GM12865 (cell line): ENCODE measurements around the gene PFAS.

Experiments used
- DNase-seq: peaks from one replicate; pipeline ENCODE4 v3.0.0; 2010; ENCODE audit warnings: low read depth
- H3K4me3 ChIP-seq: 2 replicates; pipeline ENCODE4 v1.5.1; 2011; ENCODE audit warnings: mild to moderate bottlenecking, low read depth, low read length, control low read depth
- TF ChIP-seq, protein P1 (sequence below): IDR thresholded peaks from 2 replicates; pipeline ENCODE4 v1.5.1; 2011; ENCODE audit warnings: low read length, control low read depth, low read depth, inconsistent platforms; ENCODE audit not compliant: insufficient read depth; ENCODE audit errors: missing control alignments

The PFAS gene

GRCh38 chr17:8223356-8224126 lies 25.5 kb upstream of the PFAS start:
- DNase-seq, result peak; percentile 90
- TF ChIP-seq, protein P1, sequence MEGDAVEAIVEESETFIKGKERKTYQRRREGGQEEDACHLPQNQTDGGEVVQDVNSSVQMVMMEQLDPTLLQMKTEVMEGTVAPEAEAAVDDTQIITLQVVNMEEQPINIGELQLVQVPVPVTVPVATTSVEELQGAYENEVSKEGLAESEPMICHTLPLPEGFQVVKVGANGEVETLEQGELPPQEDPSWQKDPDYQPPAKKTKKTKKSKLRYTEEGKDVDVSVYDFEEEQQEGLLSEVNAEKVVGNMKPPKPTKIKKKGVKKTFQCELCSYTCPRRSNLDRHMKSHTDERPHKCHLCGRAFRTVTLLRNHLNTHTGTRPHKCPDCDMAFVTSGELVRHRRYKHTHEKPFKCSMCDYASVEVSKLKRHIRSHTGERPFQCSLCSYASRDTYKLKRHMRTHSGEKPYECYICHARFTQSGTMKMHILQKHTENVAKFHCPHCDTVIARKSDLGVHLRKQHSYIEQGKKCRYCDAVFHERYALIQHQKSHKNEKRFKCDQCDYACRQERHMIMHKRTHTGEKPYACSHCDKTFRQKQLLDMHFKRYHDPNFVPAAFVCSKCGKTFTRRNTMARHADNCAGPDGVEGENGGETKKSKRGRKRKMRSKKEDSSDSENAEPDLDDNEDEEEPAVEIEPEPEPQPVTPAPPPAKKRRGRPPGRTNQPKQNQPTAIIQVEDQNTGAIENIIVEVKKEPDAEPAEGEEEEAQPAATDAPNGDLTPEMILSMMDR, result peak; percentile 41
- peak overlapping the region; percentile 58 for H3K4me3 ChIP-seq

DNA sequence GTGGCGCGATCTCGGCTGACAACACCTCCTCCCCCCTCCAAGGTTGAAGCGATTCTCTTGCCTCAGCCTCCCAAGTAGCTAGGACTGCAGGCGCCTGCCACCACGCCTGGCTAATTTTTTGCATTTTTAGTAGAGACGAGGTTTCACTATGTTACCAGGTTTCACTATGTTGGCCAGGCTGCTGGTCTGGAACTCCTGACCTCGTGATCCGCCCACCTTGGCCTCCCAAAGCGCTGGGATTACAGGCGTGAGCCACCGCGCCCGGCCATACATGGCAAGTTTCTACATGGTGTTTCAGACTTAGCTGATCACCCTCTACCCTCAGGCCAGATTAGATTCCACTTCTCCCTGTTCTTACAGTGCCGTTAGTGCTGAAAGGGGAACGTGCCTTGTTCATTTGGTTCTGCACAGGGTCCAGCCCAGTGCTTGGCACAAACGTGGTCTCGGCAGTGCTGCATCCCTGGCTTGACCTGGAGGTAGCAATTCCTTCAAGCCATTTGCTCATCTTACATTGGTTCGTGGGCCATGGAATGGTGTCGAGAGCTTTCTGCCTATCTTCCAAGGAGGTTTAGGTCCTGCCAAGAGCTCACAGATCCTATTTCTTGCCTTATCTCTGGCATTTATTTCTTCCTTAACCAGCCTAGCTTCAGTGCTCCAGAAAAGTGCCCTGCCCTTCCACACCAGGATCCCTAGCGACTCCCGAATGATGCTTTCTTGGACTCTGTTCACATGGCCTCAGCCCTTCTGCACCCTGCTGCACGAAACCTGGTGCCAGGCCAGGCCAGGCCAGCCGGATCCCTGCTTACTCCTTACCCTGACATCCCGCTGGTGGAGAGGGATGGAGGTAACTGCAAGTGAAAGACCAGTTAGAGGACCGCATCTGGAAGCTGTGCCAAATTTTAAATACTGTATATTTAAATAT lies 23.9 kb upstream of the PFAS start:
- TF ChIP-seq, protein P1, result no peak
- peak; percentile 16 for DNase-seq
- no peak overlapping the region for H3K4me3 ChIP-seq

DNA sequence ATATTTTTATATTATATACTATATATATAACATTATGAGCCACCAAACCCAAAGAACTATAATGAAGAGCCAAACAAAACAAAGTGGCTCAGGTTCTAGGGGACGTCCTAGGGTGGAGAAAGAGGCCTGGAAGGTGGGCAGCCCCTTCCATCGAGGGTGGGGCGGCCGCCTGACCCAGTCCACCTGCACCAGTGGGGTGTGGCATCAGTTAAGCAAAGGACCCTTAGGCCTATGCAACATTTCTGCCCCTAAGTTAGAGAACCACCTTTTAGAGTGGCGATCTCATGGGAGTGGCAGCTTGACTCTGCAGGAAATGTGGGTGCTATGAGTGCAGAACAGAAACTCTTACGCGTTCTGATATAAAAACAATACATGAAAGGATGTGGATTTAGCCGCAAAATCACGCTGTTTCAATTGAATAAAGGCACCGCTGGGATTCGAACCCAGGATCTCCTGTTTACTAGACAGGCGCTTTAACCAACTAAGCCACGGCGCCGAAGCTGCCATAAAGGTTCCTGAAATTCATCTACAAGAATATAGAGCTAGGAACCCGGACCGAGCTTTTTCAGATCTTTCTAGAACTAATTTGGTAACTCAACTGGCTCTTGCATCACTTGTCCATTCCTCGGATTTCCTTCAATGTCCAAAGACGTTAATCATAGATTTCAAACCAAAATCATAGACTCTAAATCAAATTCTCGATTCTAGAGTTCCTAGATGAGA lies 23.1 kb upstream of the PFAS start:
- peak overlapping the region; percentile 40 for H3K4me3 ChIP-seq
- DNase-seq, result peak; percentile 89
- TF ChIP-seq, protein P1, result no peak

DNA sequence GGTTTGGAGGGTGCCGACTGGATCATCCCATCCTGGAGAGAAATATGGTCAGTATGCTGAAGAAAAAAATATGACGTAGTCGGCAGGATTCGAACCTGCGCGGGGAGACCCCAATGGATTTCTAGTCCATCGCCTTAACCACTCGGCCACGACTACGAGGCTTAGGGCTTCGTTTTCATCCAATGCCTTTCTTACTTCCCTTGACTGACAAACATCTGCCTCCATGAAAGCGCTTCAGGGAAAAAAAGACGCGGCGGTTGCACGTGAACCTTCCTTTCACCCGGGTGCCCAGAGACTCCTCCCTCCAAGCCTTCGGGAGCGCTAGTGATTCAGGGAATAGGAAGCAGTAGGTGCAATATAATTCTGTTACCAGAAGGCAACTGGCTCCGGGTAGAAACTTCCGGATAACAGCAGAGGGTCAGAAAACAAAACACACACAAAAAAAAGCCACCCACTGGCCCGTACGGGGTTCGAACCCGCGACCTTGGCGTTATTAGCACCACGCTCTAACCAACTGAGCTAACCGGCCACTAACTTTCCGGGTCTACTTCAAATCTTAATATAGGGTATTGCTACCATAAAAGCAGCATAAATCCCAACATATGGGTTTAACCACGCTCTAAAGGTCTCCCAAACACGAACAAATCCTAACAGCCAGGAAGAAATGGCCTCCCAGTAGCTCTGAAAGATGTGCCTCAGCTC lies 22.4 kb upstream of the PFAS start:
- TF ChIP-seq, protein P1, result no peak
- peak overlapping the region; percentile 40 for H3K4me3 ChIP-seq
- peak; percentile 90 for DNase-seq

DNA sequence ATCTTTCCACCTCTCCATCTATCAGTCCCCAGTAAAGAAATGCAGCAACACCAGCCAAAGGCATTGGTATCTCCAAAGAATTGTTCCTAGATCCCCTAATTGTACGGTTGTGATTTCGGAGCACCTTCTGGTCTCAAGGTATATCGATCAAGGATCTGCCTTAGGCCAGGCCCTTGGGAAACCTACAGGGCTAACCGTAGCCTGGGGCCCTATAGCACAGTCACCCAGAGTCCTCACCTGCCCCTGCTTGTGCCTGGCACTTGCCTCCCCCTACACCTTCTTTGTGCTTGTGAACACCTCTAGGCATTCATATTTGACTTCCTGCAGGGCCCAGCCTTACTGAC lies 21.9 kb upstream of the PFAS start:
- H3K4me3 ChIP-seq, result peak overlapping the region; percentile 40
- TF ChIP-seq, protein P1, result no peak

GRCh38 chr17:8231701-8232100 lies 17.4 kb upstream of the PFAS start:
- no peak overlapping the region for H3K4me3 ChIP-seq
- TF ChIP-seq, protein P1, result no peak
- no peak for DNase-seq

More for the DNA sequence above, 21.9 kb upstream of the PFAS start:
- DNase-seq, result no peak
